Neural crest cell (in vitro differentiated cells): ENCODE results near the gene PIGV. TPM values are rescaled to one million over a fixed set of nuclear protein-coding genes. Genes with fewer than 3 reads are reported as not detected.

Source experiments
- DNase-seq: peaks from one replicate; pipeline ENCODE4 v3.0.0; 2021; ENCODE audit warnings: low read depth, mixed read lengths, low spot score
- H3K27ac Mint-ChIP-seq: one replicate; pipeline ENCODE4 v1.8.0; 2021; ENCODE audit warnings: mild to moderate bottlenecking, mixed read lengths; ENCODE audit not compliant: unreplicated experiment
- H3K27me3 Mint-ChIP-seq: 2 replicates; pipeline ENCODE4 v1.8.0; 2021; ENCODE audit warnings: low read depth, mild to moderate bottlenecking, mixed read lengths
- H3K36me3 Mint-ChIP-seq: 2 replicates; pipeline ENCODE4 v1.8.0; 2021; ENCODE audit warnings: low read depth, mild to moderate bottlenecking, mixed read lengths
- H3K4me1 Mint-ChIP-seq: 2 replicates; pipeline ENCODE4 v1.8.0; 2021; ENCODE audit warnings: mixed read lengths
- H3K4me3 Mint-ChIP-seq: one replicate; pipeline ENCODE4 v1.8.0; 2021; ENCODE audit warnings: mild to moderate bottlenecking, mixed read lengths
- H3K9me3 Mint-ChIP-seq: 2 replicates; pipeline ENCODE4 v1.8.0; 2021; ENCODE audit warnings: mixed read lengths
- CTCF ChIP-seq: fragments of 200-600 bp; sonication (generic); conservative IDR thresholded peaks from 2 replicates; pipeline ENCODE4 v1.5.0; 2021; ENCODE audit warnings: antibody characterized with exemption, mild to moderate bottlenecking
- total RNA-seq: library from RNA; stranded (reverse); gene quantifications from 2 replicates; pipeline ENCODE4 v1.2.1, GENCODE V29; 2021

Gene PIGV
- total RNA-seq, 1 donor from 2014 or later = 8.7 TPM

- Mint-ChIP-seq H3K4me3 (peak overlapping the region; percentile 21), H3K4me1 (peaks cover 20% of the 10 kb centered on the region), H3K9me3 (no peaks in the 10 kb centered on the region), H3K27ac (peak overlapping the region; percentile 64), H3K36me3 (peaks cover 26% of the 10 kb centered on the region), H3K27me3 (no peaks in the 10 kb centered on the region)
- TF ChIP-seq CTCF = no peak
- peak; percentile 37 for DNase-seq
Measured at GRCh38 chr1:26744075-26744959, 43.4 kb upstream of the PIGV start.

- Mint-ChIP-seq H3K9me3 (no peaks in the 10 kb centered on the region), H3K36me3 (peaks cover 25% of the 10 kb centered on the region), H3K27ac (no peak overlapping the region), H3K4me3 (no peak overlapping the region), H3K4me1 (peaks cover 22% of the 10 kb centered on the region), H3K27me3 (no peaks in the 10 kb centered on the region)
- DNase-seq = no peak
- TF ChIP-seq CTCF = no peak
Measured at GRCh38 chr1:26745191-26745590, 42.6 kb upstream of the PIGV start.

- Mint-ChIP-seq H3K27ac (peak overlapping the region; percentile 31), H3K4me3 (no peak overlapping the region), H3K27me3 (no peaks in the 10 kb centered on the region), H3K9me3 (no peaks in the 10 kb centered on the region), H3K4me1 (peaks cover 22% of the 10 kb centered on the region), H3K36me3 (peaks cover 28% of the 10 kb centered on the region)
- DNase-seq = no peak
- TF ChIP-seq CTCF = no peak
Measured at GRCh38 chr1:26747048-26747447, 40.7 kb upstream of the PIGV start.

- TF ChIP-seq CTCF = no peak
- DNase-seq = no peak
- Mint-ChIP-seq H3K4me3 (no peak overlapping the region), H3K27ac (no peak overlapping the region), H3K4me1 (peaks cover 18% of the 10 kb centered on the region), H3K27me3 (no peaks in the 10 kb centered on the region), H3K36me3 (peaks cover 29% of the 10 kb centered on the region), H3K9me3 (no peaks in the 10 kb centered on the region)
Measured at GRCh38 chr1:26748351-26748750, 39.4 kb upstream of the PIGV start.

GRCh38 chr1:26749458-26749857, 38.3 kb upstream of the PIGV start:
- TF ChIP-seq CTCF = no peak
- no peak overlapping the region for H3K27ac Mint-ChIP-seq
- DNase-seq = no peak
- H3K27me3 Mint-ChIP-seq = no peaks in the 10 kb centered on the region
- no peak overlapping the region for H3K4me3 Mint-ChIP-seq
- peaks cover 29% of the 10 kb centered on the region for H3K36me3 Mint-ChIP-seq
- H3K9me3 Mint-ChIP-seq = no peaks in the 10 kb centered on the region
- H3K4me1 Mint-ChIP-seq = peaks cover 10% of the 10 kb centered on the region
